Prostate gland (tissue), 2 donors: Measurements from ENCODE around the gene NEDD9.

ENCODE experiments used
- POLR2AphosphoS5 ChIP-seq: sonication (generic); formaldehyde crosslinking; IDR thresholded peaks from one replicate; pipeline ENCODE4 v1.6.1; 2017; ENCODE audit warnings: antibody characterized with exemption
- TF ChIP-seq, protein P1 (sequence below), 4 experiments: fragments of 200-600 bp in 2 of 4; fragments of 450-650 bp in 2 of 4; sonication (generic) in 2 of 4; IDR thresholded peaks; 1 replicate in 3 of 4; 2 replicates in 1 of 4; pipeline ENCODE4 v1.5.1; 2016 to 2019; ENCODE audit warnings: antibody characterized with exemption in 4 of 4, mild to moderate bottlenecking in 2 of 4, moderate library complexity in 2 of 4

- TF ChIP-seq, protein P1, sequence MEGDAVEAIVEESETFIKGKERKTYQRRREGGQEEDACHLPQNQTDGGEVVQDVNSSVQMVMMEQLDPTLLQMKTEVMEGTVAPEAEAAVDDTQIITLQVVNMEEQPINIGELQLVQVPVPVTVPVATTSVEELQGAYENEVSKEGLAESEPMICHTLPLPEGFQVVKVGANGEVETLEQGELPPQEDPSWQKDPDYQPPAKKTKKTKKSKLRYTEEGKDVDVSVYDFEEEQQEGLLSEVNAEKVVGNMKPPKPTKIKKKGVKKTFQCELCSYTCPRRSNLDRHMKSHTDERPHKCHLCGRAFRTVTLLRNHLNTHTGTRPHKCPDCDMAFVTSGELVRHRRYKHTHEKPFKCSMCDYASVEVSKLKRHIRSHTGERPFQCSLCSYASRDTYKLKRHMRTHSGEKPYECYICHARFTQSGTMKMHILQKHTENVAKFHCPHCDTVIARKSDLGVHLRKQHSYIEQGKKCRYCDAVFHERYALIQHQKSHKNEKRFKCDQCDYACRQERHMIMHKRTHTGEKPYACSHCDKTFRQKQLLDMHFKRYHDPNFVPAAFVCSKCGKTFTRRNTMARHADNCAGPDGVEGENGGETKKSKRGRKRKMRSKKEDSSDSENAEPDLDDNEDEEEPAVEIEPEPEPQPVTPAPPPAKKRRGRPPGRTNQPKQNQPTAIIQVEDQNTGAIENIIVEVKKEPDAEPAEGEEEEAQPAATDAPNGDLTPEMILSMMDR (IDR thresholded peaks at IDR 0.05), result no peak
- no peak for TF ChIP-seq POLR2AphosphoS5
Measured at GRCh38 chr6:11276228-11276627, 43.8 kb upstream of the NEDD9 start.
